Measurements from ENCODE around the gene FRAT1.

Gene FRAT1

DNA sequence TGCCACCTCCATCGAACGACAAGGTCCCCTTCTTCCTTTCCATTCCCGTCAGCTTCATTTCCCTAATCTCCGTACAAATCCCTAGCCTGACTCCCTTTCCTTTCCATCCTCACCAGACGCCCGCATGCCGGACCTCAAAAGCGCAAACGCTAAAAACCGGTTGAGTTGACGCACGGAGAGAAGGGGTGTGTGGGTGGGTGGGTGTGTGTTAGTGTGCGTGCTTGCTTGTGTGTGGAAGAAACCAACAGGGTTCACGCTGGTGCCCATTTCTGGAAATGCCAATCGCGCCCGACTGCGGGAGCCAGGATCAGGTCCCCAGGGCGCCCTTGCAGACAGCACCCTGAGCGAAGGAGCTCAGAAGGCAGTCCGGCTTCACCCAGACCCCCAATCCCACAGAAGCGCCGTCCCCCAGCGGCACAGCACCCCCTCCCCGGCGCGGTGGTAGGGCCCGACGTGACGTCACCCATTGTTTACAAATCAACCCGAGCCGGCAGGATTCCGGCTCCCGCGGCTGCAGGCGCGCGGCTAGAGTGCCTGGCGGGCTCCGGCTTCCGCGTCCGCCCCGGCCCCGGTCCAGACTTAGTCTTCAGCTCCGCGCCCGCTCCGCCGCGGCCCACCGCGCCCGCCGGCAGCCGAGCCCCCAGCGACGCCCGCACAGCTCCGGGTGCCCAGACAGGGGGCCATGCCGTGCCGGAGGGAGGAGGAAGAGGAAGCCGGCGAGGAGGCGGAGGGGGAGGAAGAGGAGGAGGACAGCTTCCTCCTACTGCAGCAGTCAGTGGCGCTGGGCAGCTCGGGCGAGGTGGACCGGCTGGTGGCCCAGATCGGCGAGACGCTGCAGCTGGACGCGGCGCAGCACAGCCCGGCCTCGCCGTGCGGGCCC is at the start of gene FRAT1 (continued):
- TF ChIP-seq, protein P1, sequence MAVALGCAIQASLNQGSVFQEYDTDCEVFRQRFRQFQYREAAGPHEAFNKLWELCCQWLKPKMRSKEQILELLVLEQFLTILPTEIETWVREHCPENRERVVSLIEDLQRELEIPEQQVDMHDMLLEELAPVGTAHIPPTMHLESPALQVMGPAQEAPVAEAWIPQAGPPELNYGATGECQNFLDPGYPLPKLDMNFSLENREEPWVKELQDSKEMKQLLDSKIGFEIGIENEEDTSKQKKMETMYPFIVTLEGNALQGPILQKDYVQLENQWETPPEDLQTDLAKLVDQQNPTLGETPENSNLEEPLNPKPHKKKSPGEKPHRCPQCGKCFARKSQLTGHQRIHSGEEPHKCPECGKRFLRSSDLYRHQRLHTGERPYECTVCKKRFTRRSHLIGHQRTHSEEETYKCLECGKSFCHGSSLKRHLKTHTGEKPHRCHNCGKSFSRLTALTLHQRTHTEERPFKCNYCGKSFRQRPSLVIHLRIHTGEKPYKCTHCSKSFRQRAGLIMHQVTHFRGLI (tag by site-specific recombination; IDR thresholded peaks at IDR 0.05), result no peak; the same call in 1 of the 2 replicates
- TF ChIP-seq ZNF23 (tag by site-specific recombination; IDR thresholded peaks at IDR 0.05; ENCODE audit: borderline replicate concordance) (no peak), ZNF112 (tag by site-specific recombination; IDR thresholded peaks at IDR 0.05) (no peak), KLF10 (tag by site-specific recombination; IDR thresholded peaks at IDR 0.05) (peak; percentile 99), ZNF155 (tag by site-specific recombination; IDR thresholded peaks at IDR 0.05) (no peak), ZNF292 (tag by site-specific recombination; IDR thresholded peaks at IDR 0.05; ENCODE audit: borderline replicate concordance, low read depth) (no peak), ZNF16 (tag by site-specific recombination; IDR thresholded peaks at IDR 0.05; ENCODE audit: low read depth) (no peak), ZNF133 (tag by site-specific recombination; IDR thresholded peaks at IDR 0.05) (no peak), ZBTB6 (tag by site-specific recombination; IDR thresholded peaks at IDR 0.05) (peak; percentile 54; the same call in 1 of the 2 replicates), ZNF707 (tag by site-specific recombination; IDR thresholded peaks at IDR 0.05) (no peak), TCF7L2 (IDR thresholded peaks at IDR 0.05; ENCODE audit: borderline replicate concordance, low read depth, low read length) (no peak), SP7 (tag by site-specific recombination; IDR thresholded peaks at IDR 0.05) (peak; percentile 96), SETDB1 (IDR thresholded peaks at IDR 0.05; ENCODE audit: insufficient read length, low read length) (no peak), ZNF26 (tag by site-specific recombination; IDR thresholded peaks at IDR 0.05) (no peak), ZNF610 (tag by site-specific recombination; IDR thresholded peaks at IDR 0.05; ENCODE audit: borderline replicate concordance) (peak; percentile 65; the same call in 1 of the 2 replicates), ZNF529 (tag by site-specific recombination; IDR thresholded peaks at IDR 0.05; ENCODE audit: insufficient replicate concordance) (no peak), ZNF48 (tag by site-specific recombination; IDR thresholded peaks at IDR 0.05) (no peak), ZNF391 (tag by site-specific recombination; IDR thresholded peaks at IDR 0.05; ENCODE audit: borderline replicate concordance, low read depth) (peak; percentile 81; the same call in 1 of the 2 replicates), ZNF10 (tag by site-specific recombination; IDR thresholded peaks at IDR 0.05) (0 out of 2 replicates have a peak, but pooled peaks have one; percentile 47), ZNF350 (tag by site-specific recombination; IDR thresholded peaks at IDR 0.05) (no peak), KLF1 (tag by site-specific recombination; IDR thresholded peaks at IDR 0.05) (peak; percentile 72), ZNF621 (tag by site-specific recombination; IDR thresholded peaks at IDR 0.05) (no peak), SP2 (tag by site-specific recombination; IDR thresholded peaks at IDR 0.05) (peak; percentile 48), ZNF2 (tag by site-specific recombination; IDR thresholded peaks at IDR 0.05) (peak; percentile 86), ZEB2 (tag by site-specific recombination; IDR thresholded peaks at IDR 0.05) (peak; percentile 93), MYNN (tag by site-specific recombination; IDR thresholded peaks at IDR 0.05; ENCODE audit: borderline replicate concordance) (no peak), GLIS2 (tag by site-specific recombination; IDR thresholded peaks at IDR 0.05) (peak; percentile 62; the same call in 1 of the 2 replicates), ZNF76 (tag by site-specific recombination; IDR thresholded peaks at IDR 0.05; ENCODE audit: borderline replicate concordance, low read depth) (peak; percentile 85), ZBTB17 (tag by site-specific recombination; IDR thresholded peaks at IDR 0.05) (peak; percentile 95), ZNF510 (tag by site-specific recombination; IDR thresholded peaks at IDR 0.05; ENCODE audit: insufficient replicate concordance) (no peak), ZNF24 (tag by site-specific recombination; IDR thresholded peaks at IDR 0.05) (peak; percentile 59)
- TF ChIP-seq, protein P2, sequence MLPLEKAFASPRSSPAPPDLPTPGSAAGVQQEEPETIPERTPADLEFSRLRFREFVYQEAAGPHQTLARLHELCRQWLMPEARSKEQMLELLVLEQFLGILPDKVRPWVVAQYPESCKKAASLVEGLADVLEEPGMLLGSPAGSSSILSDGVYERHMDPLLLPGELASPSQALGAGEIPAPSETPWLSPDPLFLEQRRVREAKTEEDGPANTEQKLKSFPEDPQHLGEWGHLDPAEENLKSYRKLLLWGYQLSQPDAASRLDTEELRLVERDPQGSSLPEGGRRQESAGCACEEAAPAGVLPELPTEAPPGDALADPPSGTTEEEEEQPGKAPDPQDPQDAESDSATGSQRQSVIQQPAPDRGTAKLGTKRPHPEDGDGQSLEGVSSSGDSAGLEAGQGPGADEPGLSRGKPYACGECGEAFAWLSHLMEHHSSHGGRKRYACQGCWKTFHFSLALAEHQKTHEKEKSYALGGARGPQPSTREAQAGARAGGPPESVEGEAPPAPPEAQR (tag by site-specific recombination; IDR thresholded peaks at IDR 0.05), result peak; percentile 58; the same call in 1 of the 2 replicates
- TF ChIP-seq, protein P3, sequence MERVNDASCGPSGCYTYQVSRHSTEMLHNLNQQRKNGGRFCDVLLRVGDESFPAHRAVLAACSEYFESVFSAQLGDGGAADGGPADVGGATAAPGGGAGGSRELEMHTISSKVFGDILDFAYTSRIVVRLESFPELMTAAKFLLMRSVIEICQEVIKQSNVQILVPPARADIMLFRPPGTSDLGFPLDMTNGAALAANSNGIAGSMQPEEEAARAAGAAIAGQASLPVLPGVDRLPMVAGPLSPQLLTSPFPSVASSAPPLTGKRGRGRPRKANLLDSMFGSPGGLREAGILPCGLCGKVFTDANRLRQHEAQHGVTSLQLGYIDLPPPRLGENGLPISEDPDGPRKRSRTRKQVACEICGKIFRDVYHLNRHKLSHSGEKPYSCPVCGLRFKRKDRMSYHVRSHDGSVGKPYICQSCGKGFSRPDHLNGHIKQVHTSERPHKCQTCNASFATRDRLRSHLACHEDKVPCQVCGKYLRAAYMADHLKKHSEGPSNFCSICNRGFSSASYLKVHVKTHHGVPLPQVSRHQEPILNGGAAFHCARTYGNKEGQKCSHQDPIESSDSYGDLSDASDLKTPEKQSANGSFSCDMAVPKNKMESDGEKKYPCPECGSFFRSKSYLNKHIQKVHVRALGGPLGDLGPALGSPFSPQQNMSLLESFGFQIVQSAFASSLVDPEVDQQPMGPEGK (tag by site-specific recombination; IDR thresholded peaks at IDR 0.05), result peak; percentile 82
